ENCODE results near the gene TANGO6. TPM values are rescaled to one million over a fixed set of nuclear protein-coding genes. Genes with fewer than 3 reads are reported as not detected.

Gene TANGO6
- total RNA-seq, 1 experiment from 2014 or later, result 18.0 TPM

DNA sequence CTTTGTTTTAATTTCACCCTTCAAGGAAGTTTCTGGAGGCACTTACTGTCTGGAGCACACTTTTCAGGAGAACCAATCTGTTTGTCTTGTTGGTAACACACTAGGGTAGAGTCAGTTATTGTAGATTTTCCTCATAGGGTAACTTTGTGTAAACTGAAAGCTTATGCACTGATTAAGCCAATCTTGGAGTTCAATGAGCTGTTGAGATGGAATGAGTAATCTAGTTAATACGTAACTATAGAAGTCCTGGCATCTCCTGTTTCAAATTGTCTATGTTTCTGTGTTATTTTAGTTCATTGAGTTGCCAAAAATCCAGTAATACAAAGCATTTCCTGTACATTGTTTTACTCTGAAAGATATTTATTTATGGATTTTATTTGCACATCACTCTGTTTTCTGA lies 150.6 kb downstream of the TANGO6 start:
- Histone ChIP-seq H3K27me3 (replicated peaks; ENCODE audit: insufficient read depth, low read depth, low read length, poor library complexity) (no peaks in the 10 kb centered on the region), H3K4me3 (ENCODE audit: low read depth, low read length, poor library complexity, severe bottlenecking) (no peak overlapping the region), H3K27ac (ENCODE audit: low read depth, low read length, poor library complexity, severe bottlenecking) (peak overlapping the region; percentile 20), H3K9me3 (ENCODE audit: low read depth, low read length, poor library complexity, severe bottlenecking) (no peaks in the 10 kb centered on the region), H3K36me3 (ENCODE audit: insufficient read depth, low read length, poor library complexity, severe bottlenecking) (no peaks in the 10 kb centered on the region), H3K4me1 (ENCODE audit: insufficient read depth, low read length, poor library complexity, severe bottlenecking) (peaks cover 30% of the 10 kb centered on the region)
- ChIA-PET POLR2A (ENCODE audit: low non-redundant PET) (interaction anchor here (0.6 kb wide), 1 partner anchor 22 kb away, joined by 3 read pairs; no protein-coding TSS in a partner anchor), CTCF (no interaction called here)
- no TSS peak for BruUV-seq (replicated peaks)
- intact Hi-C loops (cut with micrococcal nuclease; ENCODE audit: unreplicated experiment), result no loop called here
- no peak for TF ChIP-seq EZH2 (IDR thresholded peaks at IDR 0.05; ENCODE audit: borderline replicate concordance, low read depth, low read length, poor library complexity, severe bottlenecking)
- TF ChIP-seq, protein P1, sequence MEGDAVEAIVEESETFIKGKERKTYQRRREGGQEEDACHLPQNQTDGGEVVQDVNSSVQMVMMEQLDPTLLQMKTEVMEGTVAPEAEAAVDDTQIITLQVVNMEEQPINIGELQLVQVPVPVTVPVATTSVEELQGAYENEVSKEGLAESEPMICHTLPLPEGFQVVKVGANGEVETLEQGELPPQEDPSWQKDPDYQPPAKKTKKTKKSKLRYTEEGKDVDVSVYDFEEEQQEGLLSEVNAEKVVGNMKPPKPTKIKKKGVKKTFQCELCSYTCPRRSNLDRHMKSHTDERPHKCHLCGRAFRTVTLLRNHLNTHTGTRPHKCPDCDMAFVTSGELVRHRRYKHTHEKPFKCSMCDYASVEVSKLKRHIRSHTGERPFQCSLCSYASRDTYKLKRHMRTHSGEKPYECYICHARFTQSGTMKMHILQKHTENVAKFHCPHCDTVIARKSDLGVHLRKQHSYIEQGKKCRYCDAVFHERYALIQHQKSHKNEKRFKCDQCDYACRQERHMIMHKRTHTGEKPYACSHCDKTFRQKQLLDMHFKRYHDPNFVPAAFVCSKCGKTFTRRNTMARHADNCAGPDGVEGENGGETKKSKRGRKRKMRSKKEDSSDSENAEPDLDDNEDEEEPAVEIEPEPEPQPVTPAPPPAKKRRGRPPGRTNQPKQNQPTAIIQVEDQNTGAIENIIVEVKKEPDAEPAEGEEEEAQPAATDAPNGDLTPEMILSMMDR (conservative IDR thresholded peaks at IDR 0.05; ENCODE audit: low read depth, low read length), result no peak
- peak; percentile 31 for DNase-seq (ENCODE audit: low spot score)

DNA sequence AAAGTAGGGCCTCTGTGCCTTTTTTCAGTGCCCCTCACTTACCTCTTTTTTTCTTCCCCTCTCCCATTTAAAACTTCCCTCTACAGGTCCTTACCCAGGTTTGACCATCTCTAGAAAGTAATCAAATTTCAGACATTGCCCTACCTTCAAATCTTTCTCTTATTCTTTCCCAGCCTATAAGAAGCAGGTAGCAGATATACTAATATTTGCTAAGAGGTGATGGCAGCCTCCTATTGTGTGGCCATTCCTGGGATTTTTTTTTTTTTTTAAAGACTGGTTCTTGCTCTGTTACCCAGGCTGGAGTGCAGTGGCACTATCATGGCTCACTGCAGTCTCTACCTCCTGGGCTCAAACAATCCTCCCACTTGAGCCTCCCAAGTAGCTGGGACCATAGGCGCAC lies 151.0 kb downstream of the TANGO6 start:
- no peak overlapping the region for H3K4me3 ChIP-seq (ENCODE audit: low read depth, low read length, poor library complexity, severe bottlenecking)
- POLR2A ChIA-PET (ENCODE audit: low non-redundant PET), result interaction anchor here (0.6 kb wide), 1 partner anchor 23 kb away, joined by 3 read pairs; no protein-coding TSS in a partner anchor

DNA sequence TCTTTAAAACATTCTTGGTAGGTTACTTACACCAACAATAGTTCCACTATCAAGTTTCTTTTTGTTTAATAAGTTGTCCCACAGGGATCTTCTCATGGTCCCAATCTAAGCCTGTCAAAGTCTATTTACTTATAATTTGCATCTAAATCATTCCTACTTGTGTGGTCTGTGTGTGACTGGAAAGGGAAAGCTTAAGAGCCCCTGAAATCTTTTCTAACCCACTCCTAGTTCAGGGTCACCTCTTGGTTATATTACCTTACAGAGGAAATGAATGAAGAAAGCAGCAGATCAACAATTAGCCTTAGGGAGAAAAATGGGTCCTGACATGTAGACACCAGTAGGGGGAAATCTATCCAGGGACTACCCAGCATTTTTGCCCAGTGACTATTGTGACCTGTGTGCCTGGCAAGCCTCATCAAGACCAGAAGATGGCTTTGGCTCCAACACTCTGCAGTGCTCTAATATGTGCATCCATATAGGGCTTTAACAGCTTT lies 151.7 kb downstream of the TANGO6 start:
- intact Hi-C loops (cut with micrococcal nuclease; ENCODE audit: unreplicated experiment), result loop anchor here (5.0 kb wide), 1 partner anchor 112 kb away; the partner anchor contains the start of gene HAS3
- DNase-seq (ENCODE audit: low spot score), result peak; percentile 70
- BruUV-seq (replicated peaks), result no TSS peak
- Histone ChIP-seq H3K27ac (ENCODE audit: low read depth, low read length, poor library complexity, severe bottlenecking) (no peak overlapping the region), H3K9me3 (ENCODE audit: low read depth, low read length, poor library complexity, severe bottlenecking) (no peaks in the 10 kb centered on the region), H3K27me3 (replicated peaks; ENCODE audit: insufficient read depth, low read depth, low read length, poor library complexity) (no peaks in the 10 kb centered on the region), H3K36me3 (ENCODE audit: insufficient read depth, low read length, poor library complexity, severe bottlenecking) (no peaks in the 10 kb centered on the region), H3K4me3 (ENCODE audit: low read depth, low read length, poor library complexity, severe bottlenecking) (no peak overlapping the region), H3K4me1 (ENCODE audit: insufficient read depth, low read length, poor library complexity, severe bottlenecking) (peaks cover 30% of the 10 kb centered on the region)
- ChIA-PET CTCF (interaction anchor here (0.6 kb wide), 1 partner anchor 291 kb away, joined by 8 read pairs; no protein-coding TSS in a partner anchor), POLR2A (ENCODE audit: low non-redundant PET) (no interaction called here)
- TF ChIP-seq, protein P1 (conservative IDR thresholded peaks at IDR 0.05; ENCODE audit: low read depth, low read length), result peak; percentile 62
- TF ChIP-seq EZH2 (IDR thresholded peaks at IDR 0.05; ENCODE audit: borderline replicate concordance, low read depth, low read length, poor library complexity, severe bottlenecking), result no peak

More for the DNA sequence above, 151.0 kb downstream of the TANGO6 start:
- H3K9me3 ChIP-seq (ENCODE audit: low read depth, low read length, poor library complexity, severe bottlenecking), result no peaks in the 10 kb centered on the region
- BruUV-seq (replicated peaks), result no TSS peak
- no peaks in the 10 kb centered on the region for H3K36me3 ChIP-seq (ENCODE audit: insufficient read depth, low read length, poor library complexity, severe bottlenecking)
- CTCF ChIA-PET, result interaction anchor here (0.6 kb wide), 2 partner anchors 51 to 290 kb away, joined by 3 to 8 read pairs; no protein-coding TSS in a partner anchor
- DNase-seq (ENCODE audit: low spot score), result no peak
- TF ChIP-seq, protein P1 (conservative IDR thresholded peaks at IDR 0.05; ENCODE audit: low read depth, low read length), result no peak
- TF ChIP-seq EZH2 (IDR thresholded peaks at IDR 0.05; ENCODE audit: borderline replicate concordance, low read depth, low read length, poor library complexity, severe bottlenecking), result no peak
- intact Hi-C loops (cut with micrococcal nuclease; ENCODE audit: unreplicated experiment), result no loop called here
- peaks cover 30% of the 10 kb centered on the region for H3K4me1 ChIP-seq (ENCODE audit: insufficient read depth, low read length, poor library complexity, severe bottlenecking)
- no peaks in the 10 kb centered on the region for H3K27me3 ChIP-seq (replicated peaks; ENCODE audit: insufficient read depth, low read depth, low read length, poor library complexity)
- H3K27ac ChIP-seq (ENCODE audit: low read depth, low read length, poor library complexity, severe bottlenecking), result no peak overlapping the region
